IMR-90 (cell line): ENCODE data around the gene MGAT5. TPM values are rescaled to one million over a fixed set of nuclear protein-coding genes. Genes with fewer than 3 reads are reported as not detected.

Experiments
- microRNA-seq, 2 experiments: library from miRNA; stranded (forward) in 1 of 2; unstranded in 1 of 2; fragments of 10-50 nt in 1 of 2; fragments of <30 nt in 1 of 2; gene quantifications in 1 of 2; microRNA quantifications in 1 of 2; one replicate each; pipeline versions ENCODE3 to v1.1.0; 2013 to 2020; ENCODE audit not compliant: insufficient read depth in 1 of 2, insufficient read length in 1 of 2, unreplicated experiment in 1 of 2
- polyA plus RNA-seq, 3 experiments: library from polyadenylated mRNA; depleted of rRNA; stranded (reverse); fragments of >200 nt; gene quantifications; 2 replicates each; pipeline ENCODE4 v1.2.3, GENCODE V29; 2012; ENCODE audit warnings: low replicate concordance in 1 of 3
- small RNA-seq, 5 experiments: library from RNA; depleted of rRNA; stranded (forward); fragments of <200 nt; gene quantifications; one replicate each; pipeline ENCODE3, GENCODE V24; 2012
- total RNA-seq: library from RNA; depleted of rRNA; stranded (reverse); fragments of >200 nt; gene quantifications from 2 replicates; pipeline ENCODE4 v1.2.3, GENCODE V29; 2012

The MGAT5 gene
- total and polyA plus RNA-seq, 2 of the 4 experiments (the other 2 are of a cell fraction) = 22.9 to 59.9 TPM

Small RNA genes within 50 kb of the gene (microRNA-seq; reads per million reads assigned to microRNA genes)
- not detected for gene RNA5SP104 (ENCODE audit: insufficient read depth, insufficient read length)

Small RNA genes within 50 kb of the gene (small RNA-seq; reads per million reads assigned to genes)
- gene RNA5SP104 = 0 reads per million in 5 experiments
